Measurements from ENCODE around the gene HIF3A.

HIF3A gene

DNA sequence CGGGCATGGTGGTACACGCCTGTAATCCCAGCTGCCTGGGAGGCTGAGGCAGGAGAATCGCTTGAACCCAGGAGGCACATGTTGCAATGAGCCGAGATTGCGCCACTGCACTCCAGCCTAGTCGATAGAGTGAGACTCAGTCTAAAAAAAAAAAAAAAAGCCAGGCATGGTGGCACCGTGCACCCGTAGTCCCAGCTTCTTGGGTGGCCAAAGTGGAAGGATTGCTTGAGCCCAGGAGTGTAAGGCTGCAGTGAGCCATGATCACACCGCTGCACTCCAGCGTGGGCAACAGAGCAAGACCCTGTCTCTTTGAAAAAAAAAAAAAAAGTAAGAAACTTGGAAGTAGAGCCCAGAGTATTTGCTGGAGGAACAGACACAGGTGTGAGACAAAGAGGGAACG lies 88.8 kb downstream of the HIF3A start:
- H3K4me3 ChIP-seq (ENCODE audit: low read length): no peak overlapping the region
- DNase-seq (ENCODE audit: low read depth): no peak
- TF ChIP-seq, protein P1, sequence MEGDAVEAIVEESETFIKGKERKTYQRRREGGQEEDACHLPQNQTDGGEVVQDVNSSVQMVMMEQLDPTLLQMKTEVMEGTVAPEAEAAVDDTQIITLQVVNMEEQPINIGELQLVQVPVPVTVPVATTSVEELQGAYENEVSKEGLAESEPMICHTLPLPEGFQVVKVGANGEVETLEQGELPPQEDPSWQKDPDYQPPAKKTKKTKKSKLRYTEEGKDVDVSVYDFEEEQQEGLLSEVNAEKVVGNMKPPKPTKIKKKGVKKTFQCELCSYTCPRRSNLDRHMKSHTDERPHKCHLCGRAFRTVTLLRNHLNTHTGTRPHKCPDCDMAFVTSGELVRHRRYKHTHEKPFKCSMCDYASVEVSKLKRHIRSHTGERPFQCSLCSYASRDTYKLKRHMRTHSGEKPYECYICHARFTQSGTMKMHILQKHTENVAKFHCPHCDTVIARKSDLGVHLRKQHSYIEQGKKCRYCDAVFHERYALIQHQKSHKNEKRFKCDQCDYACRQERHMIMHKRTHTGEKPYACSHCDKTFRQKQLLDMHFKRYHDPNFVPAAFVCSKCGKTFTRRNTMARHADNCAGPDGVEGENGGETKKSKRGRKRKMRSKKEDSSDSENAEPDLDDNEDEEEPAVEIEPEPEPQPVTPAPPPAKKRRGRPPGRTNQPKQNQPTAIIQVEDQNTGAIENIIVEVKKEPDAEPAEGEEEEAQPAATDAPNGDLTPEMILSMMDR (conservative IDR thresholded peaks at IDR 0.05; ENCODE audit: low read length): no peak

DNA sequence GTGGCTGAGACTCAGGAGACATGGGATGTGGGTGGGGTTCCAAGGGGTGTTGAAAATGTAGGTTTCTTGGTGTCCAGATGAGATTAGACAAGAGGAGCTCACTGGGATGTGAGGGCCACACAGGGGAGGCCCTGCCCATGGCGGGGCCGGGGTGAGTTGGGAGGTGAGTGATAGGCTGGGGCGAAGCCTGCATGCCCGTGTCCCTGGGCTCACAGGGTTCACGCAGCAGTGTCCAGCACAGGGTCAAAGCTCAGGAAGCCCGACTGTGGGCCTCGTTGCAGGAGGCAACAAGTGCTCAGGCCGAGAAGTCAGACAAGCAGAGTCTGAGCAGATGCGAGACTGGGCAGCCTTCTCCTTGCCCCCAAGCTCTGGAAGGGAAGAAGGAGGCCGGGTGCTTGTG lies 89.3 kb downstream of the HIF3A start:
- DNase-seq (ENCODE audit: low read depth): no peak
- TF ChIP-seq, protein P1 (conservative IDR thresholded peaks at IDR 0.05; ENCODE audit: low read length): no peak
- H3K4me3 ChIP-seq (ENCODE audit: low read length): no peak overlapping the region

DNA sequence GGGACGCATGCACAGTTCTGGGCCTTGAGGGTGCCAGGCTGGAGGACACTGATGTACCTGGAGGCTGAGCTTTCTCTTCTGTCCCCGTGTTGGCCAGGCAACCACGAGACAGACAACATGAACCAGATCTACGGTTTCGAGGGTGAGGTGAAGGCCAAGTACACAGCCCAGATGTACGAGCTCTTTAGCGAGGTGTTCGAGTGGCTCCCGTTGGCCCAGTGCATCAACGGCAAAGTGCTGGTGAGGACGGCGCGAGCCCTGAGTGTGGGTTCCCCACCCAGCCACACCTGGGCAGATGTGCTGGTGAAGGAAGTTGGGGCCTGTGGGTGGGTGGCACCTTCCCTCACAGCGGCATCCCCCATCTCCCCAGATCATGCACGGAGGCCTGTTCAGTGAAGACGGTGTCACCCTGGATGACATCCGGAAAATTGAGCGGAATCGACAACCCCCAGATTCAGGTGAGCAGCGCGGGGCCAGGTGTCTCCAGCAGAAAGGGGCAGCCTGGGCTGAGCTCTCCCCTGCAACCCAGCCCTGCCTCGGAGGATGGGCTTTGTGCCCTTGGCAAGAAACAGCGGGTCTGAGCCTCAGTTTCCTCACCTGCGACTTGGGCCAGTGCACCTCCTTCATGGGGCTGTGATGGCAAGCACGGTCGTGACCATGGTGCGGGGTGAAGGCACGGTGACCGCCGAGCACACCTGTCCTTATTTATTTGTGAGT lies 90.3 kb downstream of the HIF3A start:
- H3K4me3 ChIP-seq (ENCODE audit: low read length): no peak overlapping the region
- no peak for DNase-seq (ENCODE audit: low read depth)
- TF ChIP-seq, protein P1 (conservative IDR thresholded peaks at IDR 0.05; ENCODE audit: low read length): no peak

DNA sequence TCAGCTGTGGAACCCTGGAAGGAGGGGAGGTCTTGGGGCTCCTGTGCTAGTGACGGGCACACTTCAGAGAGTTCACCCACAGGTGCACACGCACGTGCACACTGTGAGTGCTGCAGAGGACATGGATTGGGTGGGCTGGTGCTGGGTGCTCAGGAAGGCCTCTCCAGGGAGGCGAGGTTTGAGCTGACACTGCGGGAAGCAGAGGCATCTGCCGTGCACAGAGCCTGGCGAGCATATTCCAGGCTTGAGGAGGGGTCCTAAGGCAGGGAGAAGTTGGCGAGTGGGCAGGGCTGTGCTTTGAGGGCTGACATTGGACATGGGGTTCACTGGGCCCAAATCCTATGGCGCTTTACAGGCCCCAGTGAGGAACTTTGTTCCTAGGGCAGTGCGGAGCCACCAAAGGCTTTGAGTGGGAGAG lies 90.9 kb downstream of the HIF3A start:
- no peak for DNase-seq (ENCODE audit: low read depth)
- H3K4me3 ChIP-seq (ENCODE audit: low read length): no peak overlapping the region
- TF ChIP-seq, protein P1 (conservative IDR thresholded peaks at IDR 0.05; ENCODE audit: low read length): no peak

DNA sequence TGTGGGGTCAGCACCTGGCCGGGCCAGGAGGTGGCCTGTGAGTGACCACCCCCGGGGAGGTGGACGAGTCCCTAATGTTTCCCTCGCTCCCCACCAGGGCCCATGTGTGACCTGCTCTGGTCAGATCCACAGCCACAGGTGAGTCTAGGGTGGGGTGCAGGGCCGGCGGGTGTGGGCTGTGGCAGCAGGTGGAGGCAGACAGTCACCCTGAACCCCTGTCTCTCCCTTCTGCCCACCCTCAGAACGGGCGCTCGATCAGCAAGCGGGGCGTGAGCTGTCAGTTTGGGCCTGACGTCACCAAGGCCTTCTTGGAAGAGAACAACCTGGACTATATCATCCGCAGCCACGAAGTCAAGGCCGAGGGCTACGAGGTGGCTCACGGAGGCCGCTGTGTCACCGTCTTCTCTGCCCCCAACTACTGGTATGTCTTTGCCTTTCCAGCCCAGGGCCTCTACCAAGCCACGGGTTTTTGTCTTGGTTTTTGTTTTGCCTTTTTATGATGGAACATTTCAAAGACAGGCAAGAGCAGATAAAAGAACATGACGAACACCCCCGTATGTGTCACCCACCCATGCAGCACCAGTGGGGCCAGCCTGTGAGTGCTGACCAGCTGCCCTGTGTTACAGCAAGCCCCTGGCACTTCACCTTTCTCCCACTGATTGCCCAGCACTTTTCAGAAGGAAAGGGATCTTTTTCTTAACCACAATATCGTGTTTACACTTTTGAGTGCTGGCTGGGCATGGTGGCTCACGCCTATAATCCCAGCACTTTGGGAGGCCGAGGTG lies 91.7 kb downstream of the HIF3A start:
- H3K4me3 ChIP-seq (ENCODE audit: low read length): no peak overlapping the region
- no peak for DNase-seq (ENCODE audit: low read depth)
- TF ChIP-seq, protein P1 (conservative IDR thresholded peaks at IDR 0.05; ENCODE audit: low read length): no peak

DNA sequence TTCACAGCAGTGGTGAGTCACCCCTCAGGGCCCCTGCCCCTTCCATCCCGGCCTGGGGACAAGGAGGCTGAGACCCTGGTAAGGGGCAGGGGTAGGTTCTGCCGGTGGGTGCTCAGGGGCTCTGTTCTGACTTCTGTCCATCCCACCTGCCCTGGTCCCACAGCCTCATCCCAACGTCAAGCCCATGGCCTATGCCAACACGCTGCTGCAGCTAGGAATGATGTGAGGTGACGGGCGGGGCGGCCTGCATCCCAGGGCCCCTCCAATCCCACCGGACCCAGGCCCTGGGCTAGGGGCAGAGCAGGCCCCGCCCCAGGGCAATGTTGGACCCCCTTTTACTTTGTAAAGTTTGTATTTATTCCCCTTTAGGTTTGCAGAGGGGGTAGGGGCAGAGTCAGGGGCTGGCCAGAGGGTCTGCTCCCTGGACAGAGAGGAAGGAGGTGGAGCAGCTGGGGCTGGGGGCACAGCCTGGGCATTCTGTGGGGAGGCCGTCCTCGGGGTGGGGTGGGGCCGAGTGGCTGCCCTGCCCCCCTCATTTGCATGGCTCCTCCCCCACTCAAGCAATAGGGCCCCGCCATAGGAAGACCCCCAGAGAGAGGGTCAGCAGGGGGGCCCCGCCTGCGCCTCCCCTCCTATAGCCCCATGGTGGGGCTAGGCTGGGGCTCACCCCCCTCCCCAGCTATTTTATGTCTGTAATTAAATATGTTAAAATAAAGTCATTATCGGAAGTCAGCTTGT lies 93.4 kb downstream of the HIF3A start:
- no peak for DNase-seq (ENCODE audit: low read depth)
- TF ChIP-seq, protein P1 (conservative IDR thresholded peaks at IDR 0.05; ENCODE audit: low read length): no peak

More for the DNA sequence above, 93.4 kb downstream of the HIF3A start:
- no peak overlapping the region for H3K4me3 ChIP-seq (ENCODE audit: low read length)
